Measurements from ENCODE around the gene TSEN15.

Gene TSEN15

GRCh38 chr1:184051485-184052193 is at the start of gene TSEN15:
Gene TSEN15 (plus strand): TSS chr1:184051730. CDS start chr1:184051756, 26 bp downstream.
- peak; percentile 74 for DNase-seq

GRCh38 chr1:184002071-184002470 is 49.5 kb upstream of the TSEN15 start:
- no peak for DNase-seq

- no peak for DNase-seq
These were observed 46.6 kb upstream of the TSEN15 start for GRCh38 chr1:184004935-184005334.

- DNase-seq, result no peak
These were observed 46.0 kb upstream of the TSEN15 start for GRCh38 chr1:184005506-184005905.

GRCh38 chr1:184010788-184011187 is 40.7 kb upstream of the TSEN15 start:
- no peak for DNase-seq

GRCh38 chr1:184012187-184012586 is 39.3 kb upstream of the TSEN15 start:
- DNase-seq, result no peak

- no peak for DNase-seq
These were observed 37.3 kb upstream of the TSEN15 start for GRCh38 chr1:184014271-184014670.

- no peak for DNase-seq
These were observed 35.4 kb upstream of the TSEN15 start for GRCh38 chr1:184016169-184016568.

- no peak for DNase-seq
These were observed 34.2 kb upstream of the TSEN15 start for GRCh38 chr1:184017306-184017705.

- DNase-seq, result no peak
These were observed 32.9 kb upstream of the TSEN15 start for GRCh38 chr1:184018622-184019021.

GRCh38 chr1:184019069-184019468 is 32.5 kb upstream of the TSEN15 start:
- DNase-seq, result no peak

- no peak for DNase-seq
These were observed 32.0 kb upstream of the TSEN15 start for GRCh38 chr1:184019506-184019905.

- no peak for DNase-seq
These were observed 31.2 kb upstream of the TSEN15 start for GRCh38 chr1:184020328-184020727.

GRCh38 chr1:184020855-184021254 is 30.7 kb upstream of the TSEN15 start:
- DNase-seq, result no peak

GRCh38 chr1:184021728-184022127 is 29.8 kb upstream of the TSEN15 start:
- no peak for DNase-seq

GRCh38 chr1:184022668-184023067 is 28.9 kb upstream of the TSEN15 start:
- DNase-seq, result no peak

- DNase-seq, result no peak
These were observed 28.4 kb upstream of the TSEN15 start for GRCh38 chr1:184023171-184023570.

- no peak for DNase-seq
These were observed 26.3 kb upstream of the TSEN15 start for GRCh38 chr1:184025242-184025675.

- no peak for DNase-seq
These were observed 23.5 kb upstream of the TSEN15 start for GRCh38 chr1:184027826-184028695.

GRCh38 chr1:184028854-184029623 is 22.5 kb upstream of the TSEN15 start:
- DNase-seq, result no peak

- DNase-seq, result no peak
These were observed 21.0 kb upstream of the TSEN15 start for GRCh38 chr1:184030433-184031091.

GRCh38 chr1:184031092-184031408 is 20.5 kb upstream of the TSEN15 start:
- no peak for DNase-seq
